Loucy (cell line): Measurements from ENCODE around the gene CNTNAP2.

Source experiments
- CTCF ChIP-seq: fragments of 200-600 bp; sonication (generic); conservative IDR thresholded peaks from 2 replicates; pipeline ENCODE4 v1.5.1; 2014; ENCODE audit warnings: mild to moderate bottlenecking, antibody characterized with exemption, low read length
- EZH2phosphoT487 ChIP-seq: fragments of 200-600 bp; IDR thresholded peaks from 2 replicates; pipeline ENCODE4 v1.6.1; 2018; ENCODE audit warnings: antibody characterized with exemption, mild to moderate bottlenecking, moderate library complexity, borderline replicate concordance

GRCh38 chr7:148442933-148443332 lies 2326.3 kb downstream of the CNTNAP2 start:
- TF ChIP-seq CTCF (no peak), EZH2phosphoT487 (no peak)
